Inferior parietal cortex (tissue), 1 donor: Measurements from ENCODE around the gene CD300A.

Experiments
- DNase-seq: peaks from one replicate; pipeline ENCODE4 v3.0.0-alpha.2; 2016; ENCODE audit errors: extremely low spot score

CD300A gene

DNA sequence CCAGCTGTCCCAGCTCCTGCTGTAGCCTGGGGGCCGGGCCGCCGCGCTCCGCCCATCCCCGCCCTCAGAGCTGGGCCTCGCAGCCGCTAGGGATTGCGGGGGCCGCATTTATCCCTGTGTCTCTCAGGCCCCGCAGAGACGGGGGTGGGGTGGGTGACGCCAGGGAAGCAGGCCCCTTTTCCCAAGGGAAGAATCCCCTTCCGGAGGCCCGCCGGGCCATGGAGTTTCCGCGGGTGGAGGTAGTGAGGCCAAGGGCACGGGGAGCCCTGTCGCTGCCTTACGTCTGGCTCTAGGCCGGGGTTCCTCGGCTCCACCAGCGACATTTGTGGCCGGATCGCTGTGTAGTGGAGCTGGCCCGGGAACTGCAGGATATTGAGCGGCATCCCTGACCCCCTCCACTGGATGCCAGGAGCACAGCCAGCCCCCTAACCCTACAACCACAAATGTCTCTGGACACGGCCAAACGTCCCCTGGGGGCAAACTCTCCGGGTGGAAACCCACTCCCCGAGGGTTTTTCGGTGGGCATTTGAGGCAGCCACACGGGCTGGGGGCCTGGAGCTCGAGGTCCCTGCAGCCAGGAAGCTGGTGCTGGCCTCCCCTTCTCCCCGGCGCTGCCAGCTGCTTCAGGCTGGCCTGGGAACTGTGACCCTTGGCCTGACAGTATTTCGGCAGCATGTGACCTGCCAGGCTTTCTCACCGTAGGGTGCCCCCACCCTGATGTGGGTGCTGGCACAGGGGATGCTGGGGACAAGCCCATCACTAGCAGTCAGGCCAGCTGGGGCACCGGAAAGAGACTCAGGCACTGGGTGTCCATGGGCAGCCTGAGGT is 12.0 kb upstream of the CD300A start:
- DNase-seq = peak; percentile 66

GRCh38 chr17:74455025-74455545 is 11.3 kb upstream of the CD300A start:
- DNase-seq = no peak

DNA sequence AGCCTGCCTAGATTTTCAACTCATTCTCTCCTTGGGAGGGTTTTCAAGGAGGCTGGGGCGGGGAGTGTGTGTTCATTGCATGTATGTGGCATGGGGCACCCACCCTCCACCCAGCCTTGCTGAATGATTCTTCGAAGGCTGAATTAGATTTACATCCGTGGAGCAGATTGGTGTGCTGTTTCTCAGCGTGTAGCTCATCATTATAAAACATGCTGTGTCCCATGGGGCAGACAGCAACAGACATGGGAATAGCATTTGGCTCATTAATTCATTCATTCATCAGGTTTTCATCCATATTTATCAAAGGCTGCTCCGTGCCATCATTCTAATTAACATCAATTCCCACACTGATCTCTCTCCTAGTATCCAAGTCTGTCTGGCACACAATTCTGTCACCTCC is 10.6 kb upstream of the CD300A start:
- no peak for DNase-seq

DNA sequence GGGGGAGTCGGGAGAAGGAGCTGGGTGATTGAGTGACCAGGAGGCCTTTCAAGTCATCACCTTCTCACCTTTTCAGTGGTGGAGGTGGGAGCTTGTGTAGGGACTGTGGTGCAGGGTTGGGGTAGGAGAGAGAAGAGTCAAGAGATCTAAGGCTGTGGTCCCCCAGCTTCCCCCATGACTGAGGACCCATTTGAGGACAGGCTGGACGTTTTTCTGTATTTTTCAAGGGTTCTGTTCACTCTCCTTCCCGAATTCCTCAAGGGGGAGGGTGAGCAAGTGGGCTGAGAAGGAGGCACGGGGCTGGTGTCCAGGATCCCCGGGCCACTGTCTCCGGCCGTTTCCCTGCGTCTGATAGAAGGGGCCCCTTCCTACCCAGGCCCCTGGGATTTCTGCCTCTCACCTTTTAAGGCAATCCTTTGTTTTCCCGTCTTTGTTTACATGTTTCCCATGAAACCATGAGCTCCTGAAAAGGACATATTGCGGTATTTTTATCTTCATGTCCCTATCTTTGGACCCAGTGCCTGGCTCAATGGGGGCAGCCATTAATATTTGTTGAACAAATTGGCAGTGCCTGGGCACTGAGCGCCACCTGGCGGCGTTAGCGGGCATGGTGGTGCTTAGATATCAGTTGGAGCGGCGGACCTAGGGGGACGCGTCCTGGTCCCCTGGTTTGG is 9.2 kb upstream of the CD300A start:
- DNase-seq = peak; percentile 89

- DNase-seq = no peak
Measured at GRCh38 chr17:74457820-74458166, 8.6 kb upstream of the CD300A start.

DNA sequence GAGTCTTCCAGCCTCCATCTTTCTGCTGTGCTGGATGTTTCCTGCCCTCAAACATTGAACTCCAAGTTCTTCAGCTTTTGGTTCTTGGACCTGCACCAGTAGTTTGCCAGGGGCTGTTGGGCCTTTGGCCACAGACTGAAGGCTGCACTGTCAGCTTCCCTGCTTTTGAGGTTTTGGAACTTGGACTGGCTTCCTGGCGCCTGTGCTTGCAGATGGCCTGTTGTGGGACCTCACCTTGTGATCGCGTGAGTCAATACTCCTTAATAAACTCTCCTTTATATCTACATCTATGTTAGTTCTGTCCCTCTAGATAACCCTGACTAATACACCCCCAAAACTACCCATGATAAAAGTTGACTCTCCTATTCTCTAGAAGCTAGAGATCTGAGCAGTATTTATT is 7.6 kb upstream of the CD300A start:
- DNase-seq = no peak

DNA sequence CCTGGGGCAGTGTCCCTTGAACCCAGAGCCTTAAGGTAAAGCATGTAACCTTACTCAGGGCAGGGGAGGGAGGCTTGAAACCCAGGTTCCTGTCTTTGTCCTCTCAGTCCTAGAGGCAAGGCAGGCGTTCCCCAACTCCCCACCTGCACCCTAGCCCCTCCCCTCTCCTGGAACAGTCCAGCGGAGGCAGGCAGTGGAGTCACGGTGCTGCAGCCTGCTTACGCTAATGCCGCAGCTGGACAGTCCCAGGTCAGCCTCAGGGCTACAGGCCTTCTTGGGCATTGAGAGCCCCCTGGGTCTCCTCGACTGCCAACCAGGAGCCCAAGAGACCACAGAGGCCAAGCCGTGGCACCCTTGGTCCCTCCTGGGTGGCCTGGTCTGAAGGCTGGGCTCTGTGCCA is 6.8 kb upstream of the CD300A start:
- no peak for DNase-seq

DNA sequence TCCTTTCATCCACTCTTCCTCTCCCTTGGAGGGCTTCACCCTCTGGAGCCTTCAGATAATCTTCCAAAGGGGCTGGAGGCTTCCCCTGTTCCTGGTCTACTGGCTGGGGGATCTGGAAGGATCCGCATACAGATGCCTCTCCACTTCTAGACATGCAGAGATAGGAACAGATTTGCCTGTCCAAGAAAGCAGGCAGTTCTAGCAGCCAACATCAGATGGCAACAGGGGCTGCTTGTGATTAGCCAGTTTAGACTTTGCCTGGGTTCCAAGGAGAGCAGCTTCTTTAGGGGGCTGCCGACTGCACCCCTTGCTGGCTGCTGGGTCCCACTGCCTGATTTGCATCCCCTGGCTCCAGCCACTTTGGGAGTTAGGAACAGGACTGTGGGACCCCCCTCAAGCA is 6.2 kb upstream of the CD300A start:
- DNase-seq = no peak

DNA sequence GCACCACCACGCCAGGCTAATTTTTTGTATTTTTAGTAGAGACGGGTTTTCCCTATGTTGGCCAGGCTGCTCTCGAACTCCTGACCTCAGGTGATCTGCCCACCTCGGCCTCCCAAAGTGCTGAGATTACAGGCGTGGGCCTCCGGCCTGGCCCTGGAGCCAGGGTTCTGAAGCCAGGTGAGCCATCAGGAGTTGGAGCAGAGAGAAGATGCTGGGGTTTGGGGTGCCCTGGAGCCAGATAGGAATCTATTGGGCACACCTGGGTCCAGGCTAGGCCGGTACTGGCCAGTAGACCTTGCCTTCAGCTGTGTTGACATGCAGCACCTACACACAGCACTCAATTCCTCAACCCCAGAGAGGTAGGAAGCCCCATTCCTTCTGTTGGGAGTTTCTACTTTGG is 5.4 kb upstream of the CD300A start:
- no peak for DNase-seq

- no peak for DNase-seq
Measured at GRCh38 chr17:74461611-74462010, 4.8 kb upstream of the CD300A start.

- DNase-seq = no peak
Measured at GRCh38 chr17:74464730-74465377, 1.6 kb upstream of the CD300A start.

DNA sequence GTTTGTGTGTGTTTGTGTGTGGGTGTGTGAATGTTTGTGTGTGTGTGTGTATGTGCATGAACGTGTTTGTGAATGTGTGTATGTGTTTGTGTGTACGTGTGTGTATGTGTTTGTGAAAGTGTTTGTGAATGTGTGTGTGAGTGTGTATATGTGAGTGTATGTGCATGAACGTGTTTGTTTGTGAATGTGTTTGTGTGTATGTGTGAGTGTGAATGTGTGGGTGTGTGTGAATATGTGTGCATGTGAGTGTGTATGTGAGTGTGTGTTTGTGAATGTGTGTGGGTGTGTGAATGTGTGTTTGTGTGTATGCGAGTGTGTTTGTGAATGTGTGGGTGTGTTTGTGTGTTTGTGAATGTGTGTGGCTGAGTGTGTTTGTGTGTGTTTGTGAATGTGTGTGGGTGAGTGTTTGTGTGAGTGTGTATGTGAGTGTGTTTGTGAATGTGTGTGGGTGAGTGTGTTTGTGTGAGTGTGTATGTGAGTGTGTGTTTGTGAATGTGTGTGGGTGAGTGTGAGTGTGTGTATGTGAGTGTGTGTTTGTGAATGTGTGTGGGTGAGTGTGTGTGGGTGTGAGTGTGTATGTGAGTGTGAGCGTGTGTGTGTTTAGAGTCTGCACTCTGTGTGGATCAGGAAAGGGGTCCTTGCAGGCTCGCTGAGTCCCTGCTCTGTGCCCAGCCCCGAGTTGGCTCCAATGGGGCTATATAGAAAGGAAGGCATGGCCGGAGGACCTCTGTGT is 890 bp upstream of the CD300A start:
- no peak for DNase-seq

GRCh38 chr17:74466828-74467184 is 372 bp downstream of the CD300A start:
- no peak for DNase-seq

DNA sequence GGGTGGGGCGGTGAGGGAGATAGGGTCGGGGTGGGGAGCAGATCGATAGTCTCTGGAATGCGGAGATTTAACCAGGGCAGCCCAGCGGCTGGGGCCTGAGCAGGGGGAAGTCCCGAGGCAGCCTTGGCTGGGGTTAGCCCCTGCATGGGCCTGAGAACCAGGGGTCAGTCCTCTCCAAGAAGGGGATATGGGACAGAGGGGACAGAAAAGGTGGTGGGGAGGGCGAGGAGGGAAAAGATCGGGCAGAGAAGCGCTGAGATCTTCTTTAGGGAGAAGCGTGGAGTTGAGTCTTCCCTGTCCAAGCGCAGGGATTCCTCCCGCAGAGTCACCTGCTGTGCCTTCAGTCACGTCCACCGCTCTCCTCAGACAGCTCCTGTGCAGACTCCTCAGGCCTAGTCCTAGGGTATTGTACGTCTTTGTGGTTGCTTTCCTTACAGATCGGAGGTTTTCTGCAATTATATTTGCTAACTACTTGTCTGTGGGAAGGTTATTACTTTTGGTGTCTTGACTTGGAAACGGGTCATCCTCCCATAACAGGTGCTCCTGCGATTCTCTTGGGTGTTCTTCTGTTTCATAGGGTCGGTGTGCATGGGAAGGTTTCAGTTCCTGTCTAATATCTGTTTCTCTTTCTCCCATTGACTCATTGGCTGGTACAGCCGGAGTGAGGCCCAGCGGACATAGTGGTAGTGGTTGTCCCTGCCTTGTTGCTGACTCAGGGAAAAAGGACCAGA is 952 bp downstream of the CD300A start:
- DNase-seq = no peak

- DNase-seq = no peak
Measured at GRCh38 chr17:74471341-74471740, 4.9 kb downstream of the CD300A start.

DNA sequence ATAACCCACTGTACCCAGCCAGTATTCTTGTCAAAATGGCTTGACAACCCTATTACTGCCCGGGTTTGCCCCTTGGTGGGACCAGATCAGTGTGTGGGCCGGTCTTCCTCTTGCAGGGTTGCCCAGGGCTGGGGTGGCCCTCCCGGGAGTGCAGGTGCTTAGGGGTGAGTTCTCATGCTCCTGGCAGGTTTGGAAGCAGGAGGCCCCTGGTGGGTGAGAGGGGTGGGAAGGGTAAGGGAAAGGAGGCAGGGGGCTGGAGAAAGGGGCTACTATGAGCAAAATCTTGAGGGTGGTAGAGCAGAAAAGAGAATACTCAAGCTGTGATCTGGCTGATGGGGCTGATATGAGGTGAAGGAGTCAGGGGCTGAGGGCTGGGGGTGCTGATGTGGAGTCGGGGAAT is 6.5 kb downstream of the CD300A start:
- no peak for DNase-seq

DNA sequence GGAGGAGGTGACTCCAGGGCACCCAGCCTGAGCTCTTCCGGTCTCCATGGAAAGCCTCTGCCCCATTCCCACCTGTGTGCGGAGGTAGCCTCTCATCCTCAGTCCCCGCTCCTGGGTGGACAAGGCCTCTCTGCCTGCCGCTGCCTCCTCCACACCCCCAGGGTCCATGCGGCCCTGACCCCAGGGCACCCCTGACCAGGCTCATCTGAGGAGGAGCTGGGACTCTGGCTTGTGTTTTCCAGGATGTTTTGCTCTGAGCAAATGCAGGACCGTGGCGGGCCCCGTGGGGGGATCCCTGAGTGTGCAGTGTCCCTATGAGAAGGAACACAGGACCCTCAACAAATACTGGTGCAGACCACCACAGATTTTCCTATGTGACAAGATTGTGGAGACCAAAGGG is 6.9 kb downstream of the CD300A start:
- DNase-seq = no peak

DNA sequence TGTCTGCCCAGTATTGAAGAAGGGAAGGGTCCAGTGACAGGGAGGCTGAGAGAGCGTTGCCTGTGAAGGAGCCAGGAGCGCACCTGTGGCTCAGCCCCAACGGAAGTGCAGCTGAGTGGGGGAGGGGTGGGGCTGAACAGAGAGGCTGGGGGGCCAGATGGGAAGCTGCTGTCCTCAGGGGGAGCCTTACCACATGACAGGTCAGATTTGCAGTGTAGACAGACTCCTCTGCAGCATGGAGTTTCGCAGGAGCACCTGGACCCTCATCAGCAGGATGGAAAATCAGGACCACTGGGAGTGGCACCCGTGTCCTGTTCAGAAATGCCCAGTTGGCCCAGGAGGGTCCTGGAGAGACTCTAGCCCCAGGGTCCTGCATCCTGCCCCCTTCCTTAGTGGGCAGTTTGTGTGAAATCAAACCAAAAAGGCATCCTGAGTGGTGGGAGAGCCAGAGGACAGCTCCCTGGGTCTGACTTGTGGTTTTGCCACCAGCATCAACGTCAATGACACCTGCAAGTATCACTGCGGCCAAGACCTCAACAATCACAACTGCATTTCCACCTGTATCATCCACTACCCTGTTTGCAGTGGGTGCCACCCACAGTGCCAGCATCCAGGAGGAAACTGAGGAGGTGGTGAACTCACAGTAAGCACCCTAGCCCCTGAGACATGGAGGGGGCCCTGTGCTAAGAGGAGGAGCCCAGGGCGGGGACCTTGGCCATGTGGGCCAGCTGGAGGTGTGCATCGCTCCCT is 7.8 kb downstream of the CD300A start:
- DNase-seq = no peak

- no peak for DNase-seq
Measured at GRCh38 chr17:74475189-74475588, 8.8 kb downstream of the CD300A start.

- DNase-seq = no peak
Measured at GRCh38 chr17:74477411-74477810, 11.0 kb downstream of the CD300A start.
